HCT116 (cell line): ENCODE results near the gene MEIOB. TPM values are rescaled to one million over a fixed set of nuclear protein-coding genes. Genes with fewer than 3 reads are reported as not detected.
"Not testable (repeated sequence)": the region's sequence is repeated elsewhere in the genome, so short reads cannot be mapped to it uniquely, and the experiment has no call there.

Experiments used
- ATAC-seq: fragments of 200-7000 bp; cut with Tn5 transposase; 2 replicates; pipeline ENCODE4 v1.9.1; 2020; ENCODE audit warnings: mild to moderate bottlenecking, moderate library complexity
- BruUV-seq: library from RNA; stranded (reverse); fragments of 400-500 nt; replicated peaks from 2 replicates; lab custom pipeline; 2021; lab: Mats Ljungman, UMichigan
- CTCF ChIA-PET: fragments of 300-600 bp; sonication (Branson Sonifier 250); formaldehyde crosslinking; loops from one replicate; lab custom pipeline; 2021; ENCODE audit warnings: antibody characterized with exemption; lab: Charles Lee
- POLR2A ChIA-PET: fragments of 300-600, 350-600 bp; sonication (Branson Sonifier 250); formaldehyde crosslinking; loops from one replicate; lab custom pipeline; 2021; ENCODE audit warnings: antibody characterized with exemption; lab: Charles Lee
- RAD21 ChIA-PET, 2 experiments: fragments of 300-600 bp; sonication (Branson Sonifier 250); formaldehyde crosslinking; loops; one replicate each; lab custom pipeline; 2023; ENCODE audit warnings: low total read pairs in 2 of 2; ENCODE audit not compliant: uncharacterized antibody in 2 of 2, unreplicated experiment in 2 of 2, low non-redundant PET in 1 of 2; lab: Charles Lee
- DNase-seq: peaks from one replicate; pipeline ENCODE4 v3.0.0-alpha.2; 2010; ENCODE audit warnings: low read depth, low spot score
- H2AFZ ChIP-seq: fragments of 200-600 bp; shearing (Covaris generic), sonication (generic); 2 replicates; pipeline ENCODE4 v1.6.1; 2017; ENCODE audit warnings: low read depth, mixed run types, mixed read lengths, antibody characterized with exemption, low read length; ENCODE audit not compliant: poor library complexity, severe bottlenecking
- H3K27ac ChIP-seq: 2 replicates; pipeline ENCODE4 v1.5.1; 2012; ENCODE audit warnings: low read depth, low read length
- H3K27me3 ChIP-seq: fragments of 200-600 bp; sonication (generic); 2 replicates; pipeline ENCODE4 v1.6.1; 2016; ENCODE audit warnings: mixed run types, low read length, mixed read lengths; ENCODE audit not compliant: insufficient read depth
- H3K36me3 ChIP-seq, 2 experiments: fragments of 200-500 bp in 1 of 2; fragments of 200-600 bp in 1 of 2; sonication (Bioruptor generic) in 1 of 2; sonication (generic) in 1 of 2; 2 replicates each; pipeline versions ENCODE4 v1.5.1 to v1.6.1; 2014 to 2016; ENCODE audit warnings: low read length in 2 of 2, inconsistent platforms in 1 of 2, mixed read lengths in 1 of 2, mixed run types in 1 of 2; ENCODE audit not compliant: insufficient read depth in 2 of 2, control insufficient read depth in 1 of 2
- H3K4me1 ChIP-seq, 2 experiments: fragments of 200-600 bp in 1 of 2; sonication (generic) in 1 of 2; 2 replicates each; pipeline versions ENCODE4 v1.5.1 to v1.6.1; 2012 to 2017; ENCODE audit warnings: low read length in 2 of 2, inconsistent platforms in 1 of 2, mild to moderate bottlenecking in 1 of 2, mixed read lengths in 1 of 2, mixed run types in 1 of 2, moderate library complexity in 1 of 2; ENCODE audit not compliant: insufficient read depth in 2 of 2, control insufficient read depth in 1 of 2
- H3K4me2 ChIP-seq: fragments of 200-600 bp; sonication (generic); 2 replicates; pipeline ENCODE4 v1.6.1; 2017; ENCODE audit warnings: mixed run types, low read length, mixed read lengths
- H3K4me3 ChIP-seq, 2 experiments: fragments of 200-600 bp in 1 of 2; sonication (generic) in 1 of 2; replicated peaks in 1 of 2; 2 replicates each; pipeline ENCODE4 v1.5.1; 2011 to 2016; ENCODE audit warnings: low read length in 2 of 2, control low read depth in 1 of 2, low read depth in 1 of 2, mild to moderate bottlenecking in 1 of 2, mixed read lengths in 1 of 2, mixed run types in 1 of 2
- H3K79me2 ChIP-seq: fragments of 200-600 bp; sonication (generic); 2 replicates; pipeline ENCODE4 v1.6.1; 2017; ENCODE audit warnings: mild to moderate bottlenecking, mixed run types, low read length, moderate library complexity, mixed read lengths; ENCODE audit not compliant: insufficient read depth
- H3K9ac ChIP-seq: fragments of 200-600 bp; sonication (generic); 2 replicates; pipeline ENCODE4 v1.6.1; 2016; ENCODE audit warnings: low read length, mixed read lengths
- H3K9me2 ChIP-seq: fragments of 200-600 bp; sonication (generic), shearing (Covaris generic); 2 replicates; pipeline ENCODE4 v1.6.1; 2017; ENCODE audit warnings: mixed run types, mild to moderate bottlenecking, moderate library complexity; ENCODE audit not compliant: insufficient read depth
- H3K9me3 ChIP-seq, 2 experiments: fragments of 200-500 bp in 1 of 2; fragments of 200-600 bp in 1 of 2; sonication (Bioruptor generic) in 1 of 2; sonication (generic) in 1 of 2; 2 replicates each; pipeline ENCODE4 v1.6.1; 2014 to 2017; ENCODE audit warnings: low read length in 2 of 2, mixed read lengths in 2 of 2, inconsistent platforms in 1 of 2, low read depth in 1 of 2, mild to moderate bottlenecking in 1 of 2, mixed run types in 1 of 2, moderate library complexity in 1 of 2; ENCODE audit not compliant: control insufficient read depth in 1 of 2, insufficient read depth in 1 of 2
- H4K20me1 ChIP-seq: fragments of 200-600 bp; sonication (generic), shearing (Covaris generic); 2 replicates; pipeline ENCODE4 v1.6.1; 2017; ENCODE audit warnings: mixed run types, mild to moderate bottlenecking, moderate library complexity; ENCODE audit not compliant: insufficient read depth
- ATF3 ChIP-seq: IDR thresholded peaks from 2 replicates; pipeline ENCODE4 v1.6.1; 2012
- CEBPB ChIP-seq: IDR thresholded peaks from 2 replicates; pipeline ENCODE4 v1.6.1; 2012; ENCODE audit warnings: low read depth
- RAD21 ChIP-seq: IDR thresholded peaks from 2 replicates; pipeline ENCODE4 v1.6.1; 2012; ENCODE audit warnings: low read depth, mild to moderate bottlenecking
- intact Hi-C: fragments of 100-400 bp; cut with micrococcal nuclease; formaldehyde crosslinking; loops from 2 replicates; pipeline ENCODE4 v1.10.0; 2022
- total RNA-seq: library from RNA; stranded (reverse); gene quantifications from one replicate; pipeline ENCODE4 v1.2.1, GENCODE V29; 2021; ENCODE audit not compliant: unreplicated experiment
- TF ChIP-seq, protein P1 (sequence below), 3 experiments: fragments of 200-600 bp in 1 of 3; sonication (generic) in 1 of 3; IDR thresholded peaks in 2 of 3; conservative IDR thresholded peaks in 1 of 3; 2 replicates each; pipeline ENCODE4 v1.5.1; 2012 to 2017; ENCODE audit warnings: low read depth in 2 of 3, low read length in 2 of 3, antibody characterized with exemption in 1 of 3, borderline replicate concordance in 1 of 3, control low read depth in 1 of 3, mild to moderate bottlenecking in 1 of 3, mixed read lengths in 1 of 3, mixed run types in 1 of 3, moderate library complexity in 1 of 3; ENCODE audit not compliant: insufficient read depth in 1 of 3
- TF ChIP-seq, protein P2 (sequence below): IDR thresholded peaks from 2 replicates; pipeline ENCODE4 v1.6.1; 2012; ENCODE audit warnings: low read depth

MEIOB gene
- total RNA-seq, 1 experiment from 2014 or later = 0.59 TPM

- Histone ChIP-seq H3K27me3 (no peaks in the 10 kb centered on the region), H3K36me3 (no peaks in the 10 kb centered on the region), H3K27ac (no peak overlapping the region), H3K9me2 (no peaks in the 10 kb centered on the region), H3K4me1 (no peaks in the 10 kb centered on the region; a peak in 1 of 4 replicates), H2AFZ (peak overlapping the region; percentile 89), H4K20me1 (no peaks in the 10 kb centered on the region), H3K79me2 (no peaks in the 10 kb centered on the region), H3K4me3 (no peak overlapping the region), H3K9ac (no peak overlapping the region), H3K9me3 (no peaks in the 10 kb centered on the region), H3K4me2 (no peak overlapping the region)
- BruUV-seq = no TSS peak
- ChIA-PET RAD21 (no interaction called here), CTCF (interaction anchor here (1.0 kb wide), 1 partner anchor 256 kb away, joined by 3 read pairs; no protein-coding TSS in a partner anchor), POLR2A (interaction anchor here (1.1 kb wide), 1 partner anchor 77 kb away, joined by 3 read pairs; no protein-coding TSS in a partner anchor)
- TF ChIP-seq ATF3 = no peak
- TF ChIP-seq RAD21 = peak; percentile 39
- peak; percentile 55 for TF ChIP-seq CEBPB
- TF ChIP-seq, protein P1, sequence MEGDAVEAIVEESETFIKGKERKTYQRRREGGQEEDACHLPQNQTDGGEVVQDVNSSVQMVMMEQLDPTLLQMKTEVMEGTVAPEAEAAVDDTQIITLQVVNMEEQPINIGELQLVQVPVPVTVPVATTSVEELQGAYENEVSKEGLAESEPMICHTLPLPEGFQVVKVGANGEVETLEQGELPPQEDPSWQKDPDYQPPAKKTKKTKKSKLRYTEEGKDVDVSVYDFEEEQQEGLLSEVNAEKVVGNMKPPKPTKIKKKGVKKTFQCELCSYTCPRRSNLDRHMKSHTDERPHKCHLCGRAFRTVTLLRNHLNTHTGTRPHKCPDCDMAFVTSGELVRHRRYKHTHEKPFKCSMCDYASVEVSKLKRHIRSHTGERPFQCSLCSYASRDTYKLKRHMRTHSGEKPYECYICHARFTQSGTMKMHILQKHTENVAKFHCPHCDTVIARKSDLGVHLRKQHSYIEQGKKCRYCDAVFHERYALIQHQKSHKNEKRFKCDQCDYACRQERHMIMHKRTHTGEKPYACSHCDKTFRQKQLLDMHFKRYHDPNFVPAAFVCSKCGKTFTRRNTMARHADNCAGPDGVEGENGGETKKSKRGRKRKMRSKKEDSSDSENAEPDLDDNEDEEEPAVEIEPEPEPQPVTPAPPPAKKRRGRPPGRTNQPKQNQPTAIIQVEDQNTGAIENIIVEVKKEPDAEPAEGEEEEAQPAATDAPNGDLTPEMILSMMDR (IDR thresholded peaks at IDR 0.05 in 2 of 3, conservative IDR thresholded peaks at IDR 0.05 in 1 of 3; ENCODE audit: borderline replicate concordance in 1 of 3, insufficient read depth in 1 of 3, low read depth in 2 of 3, low read length in 2 of 3) = peak; percentile 37 to 54 (median 39); a peak in 5 of 6 replicates
- TF ChIP-seq, protein P2, sequence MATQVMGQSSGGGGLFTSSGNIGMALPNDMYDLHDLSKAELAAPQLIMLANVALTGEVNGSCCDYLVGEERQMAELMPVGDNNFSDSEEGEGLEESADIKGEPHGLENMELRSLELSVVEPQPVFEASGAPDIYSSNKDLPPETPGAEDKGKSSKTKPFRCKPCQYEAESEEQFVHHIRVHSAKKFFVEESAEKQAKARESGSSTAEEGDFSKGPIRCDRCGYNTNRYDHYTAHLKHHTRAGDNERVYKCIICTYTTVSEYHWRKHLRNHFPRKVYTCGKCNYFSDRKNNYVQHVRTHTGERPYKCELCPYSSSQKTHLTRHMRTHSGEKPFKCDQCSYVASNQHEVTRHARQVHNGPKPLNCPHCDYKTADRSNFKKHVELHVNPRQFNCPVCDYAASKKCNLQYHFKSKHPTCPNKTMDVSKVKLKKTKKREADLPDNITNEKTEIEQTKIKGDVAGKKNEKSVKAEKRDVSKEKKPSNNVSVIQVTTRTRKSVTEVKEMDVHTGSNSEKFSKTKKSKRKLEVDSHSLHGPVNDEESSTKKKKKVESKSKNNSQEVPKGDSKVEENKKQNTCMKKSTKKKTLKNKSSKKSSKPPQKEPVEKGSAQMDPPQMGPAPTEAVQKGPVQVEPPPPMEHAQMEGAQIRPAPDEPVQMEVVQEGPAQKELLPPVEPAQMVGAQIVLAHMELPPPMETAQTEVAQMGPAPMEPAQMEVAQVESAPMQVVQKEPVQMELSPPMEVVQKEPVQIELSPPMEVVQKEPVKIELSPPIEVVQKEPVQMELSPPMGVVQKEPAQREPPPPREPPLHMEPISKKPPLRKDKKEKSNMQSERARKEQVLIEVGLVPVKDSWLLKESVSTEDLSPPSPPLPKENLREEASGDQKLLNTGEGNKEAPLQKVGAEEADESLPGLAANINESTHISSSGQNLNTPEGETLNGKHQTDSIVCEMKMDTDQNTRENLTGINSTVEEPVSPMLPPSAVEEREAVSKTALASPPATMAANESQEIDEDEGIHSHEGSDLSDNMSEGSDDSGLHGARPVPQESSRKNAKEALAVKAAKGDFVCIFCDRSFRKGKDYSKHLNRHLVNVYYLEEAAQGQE = no peak
- ATAC-seq (peak; percentile 81), DNase-seq (peak; percentile 48)
- intact Hi-C loops = no loop called here
Measured at GRCh38 chr16:1884155-1884760, 12.3 kb upstream of the MEIOB start.

DNA sequence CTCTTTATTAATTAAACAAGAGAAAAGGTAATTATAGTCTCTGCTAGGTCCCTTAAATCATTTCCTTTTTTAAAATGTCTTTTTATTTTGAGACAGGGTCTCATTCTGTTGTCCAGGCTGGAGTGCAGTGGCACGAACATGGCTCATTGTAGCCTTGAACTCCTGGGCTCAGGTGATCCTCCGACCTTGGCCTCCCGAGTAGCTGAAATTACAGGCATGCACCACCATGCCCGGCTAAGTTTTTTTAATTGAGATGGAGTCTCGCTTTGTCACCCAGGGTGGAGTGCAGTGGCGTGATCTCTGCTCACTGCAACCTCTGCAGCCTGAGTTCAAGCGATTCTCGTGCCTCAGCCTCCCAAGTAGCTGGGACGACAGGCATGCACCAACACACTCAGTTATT, 9.2 kb upstream of the MEIOB start:
- H2AFZ ChIP-seq, DNase-seq, H3K9me3 ChIP-seq, intact Hi-C loops, ATAC-seq, RAD21 ChIA-PET, H3K9ac ChIP-seq, H3K9me2 ChIP-seq, H3K27ac ChIP-seq, H3K4me3 ChIP-seq, H3K79me2 ChIP-seq, BruUV-seq, H3K27me3 ChIP-seq, H3K4me1 ChIP-seq, H4K20me1 ChIP-seq, CTCF ChIA-PET, H3K36me3 ChIP-seq, H3K4me2 ChIP-seq: not testable (repeated sequence)
- POLR2A ChIA-PET = interaction anchor here (1.0 kb wide), 1 partner anchor 8 kb away, joined by 3 read pairs; no protein-coding TSS in a partner anchor
